Subcutaneous adipose tissue (tissue), 4 donors: Measurements from ENCODE around the gene SMPD1. TPM values are rescaled to one million over a fixed set of nuclear protein-coding genes. Genes with fewer than 3 reads are reported as not detected.

Experiments used
- total RNA-seq, 4 donors: library from RNA; depleted of rRNA; stranded (reverse); fragments of >200 nt; gene quantifications; one replicate each; pipeline ENCODE4 v1.1.0, GENCODE V29; 2016
- TF ChIP-seq, protein P1 (sequence below): fragments of 450-650 bp; IDR thresholded peaks from one replicate; pipeline ENCODE4 v1.5.1; 2016; ENCODE audit warnings: low read depth, mild to moderate bottlenecking, control low read depth, antibody characterized with exemption, moderate library complexity

Gene SMPD1
- total RNA-seq, result 10 to 100 TPM; 21.2 to 47.1 (median 25.8) TPM

DNA sequence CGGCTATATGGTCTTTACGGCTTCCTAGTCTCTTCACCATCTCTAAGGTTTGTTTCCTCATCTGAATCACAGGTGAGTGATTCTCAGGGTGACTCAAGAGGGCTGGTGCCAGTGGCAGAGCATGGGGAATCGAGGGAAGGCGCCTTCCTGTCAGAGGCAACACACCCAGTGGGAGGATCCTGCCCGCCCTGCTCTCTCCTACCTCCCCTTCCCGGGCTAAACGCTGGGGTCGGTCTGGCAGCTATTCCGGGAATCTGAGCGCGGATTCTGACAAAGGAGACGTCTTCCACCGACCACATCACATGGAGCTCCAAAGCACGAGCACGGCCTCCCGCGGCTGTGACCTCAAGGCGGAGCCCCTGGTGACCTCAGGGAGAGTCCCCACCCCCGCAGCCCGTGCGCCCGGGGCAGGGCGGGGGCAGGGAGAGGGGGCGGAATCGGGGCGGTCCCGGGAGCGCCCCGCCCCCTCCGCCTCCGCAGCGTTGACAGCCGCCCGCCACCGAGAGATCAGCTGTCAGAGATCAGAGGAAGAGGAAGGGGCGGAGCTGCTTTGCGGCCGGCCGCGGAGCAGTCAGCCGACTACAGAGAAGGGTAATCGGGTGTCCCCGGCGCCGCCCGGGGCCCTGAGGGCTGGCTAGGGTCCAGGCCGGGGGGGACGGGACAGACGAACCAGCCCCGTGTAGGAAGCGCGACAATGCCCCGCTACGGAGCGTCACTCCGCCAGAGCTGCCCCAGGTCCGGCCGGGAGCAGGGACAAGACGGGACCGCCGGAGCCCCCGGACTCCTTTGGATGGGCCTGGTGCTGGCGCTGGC, at the start of gene SMPD1:
TSS of gene SMPD1 (plus strand) at position 570 of the 813 bp plus-strand sequence. CDS start at position 695, 125 bp downstream.
- TF ChIP-seq, protein P1, sequence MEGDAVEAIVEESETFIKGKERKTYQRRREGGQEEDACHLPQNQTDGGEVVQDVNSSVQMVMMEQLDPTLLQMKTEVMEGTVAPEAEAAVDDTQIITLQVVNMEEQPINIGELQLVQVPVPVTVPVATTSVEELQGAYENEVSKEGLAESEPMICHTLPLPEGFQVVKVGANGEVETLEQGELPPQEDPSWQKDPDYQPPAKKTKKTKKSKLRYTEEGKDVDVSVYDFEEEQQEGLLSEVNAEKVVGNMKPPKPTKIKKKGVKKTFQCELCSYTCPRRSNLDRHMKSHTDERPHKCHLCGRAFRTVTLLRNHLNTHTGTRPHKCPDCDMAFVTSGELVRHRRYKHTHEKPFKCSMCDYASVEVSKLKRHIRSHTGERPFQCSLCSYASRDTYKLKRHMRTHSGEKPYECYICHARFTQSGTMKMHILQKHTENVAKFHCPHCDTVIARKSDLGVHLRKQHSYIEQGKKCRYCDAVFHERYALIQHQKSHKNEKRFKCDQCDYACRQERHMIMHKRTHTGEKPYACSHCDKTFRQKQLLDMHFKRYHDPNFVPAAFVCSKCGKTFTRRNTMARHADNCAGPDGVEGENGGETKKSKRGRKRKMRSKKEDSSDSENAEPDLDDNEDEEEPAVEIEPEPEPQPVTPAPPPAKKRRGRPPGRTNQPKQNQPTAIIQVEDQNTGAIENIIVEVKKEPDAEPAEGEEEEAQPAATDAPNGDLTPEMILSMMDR, result no peak

DNA sequence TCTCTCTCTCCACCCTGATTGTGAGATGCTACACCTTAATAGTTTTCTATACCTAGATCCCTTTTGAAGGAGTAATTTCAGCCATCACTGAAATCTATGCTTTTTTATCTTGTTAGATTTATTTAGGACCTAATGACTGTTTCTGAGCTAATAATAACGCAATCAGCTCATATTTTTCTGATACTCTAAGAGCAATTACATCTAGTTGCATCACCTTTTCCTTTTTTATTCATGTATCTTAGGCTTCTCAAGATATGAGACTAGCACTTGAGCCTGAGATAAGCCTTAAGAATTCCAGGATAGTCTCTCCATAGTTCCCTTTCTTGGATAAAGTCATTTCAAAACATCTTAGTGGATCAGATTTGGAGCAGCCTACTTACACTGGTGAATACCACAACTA, 44.9 kb upstream of the SMPD1 start:
- TF ChIP-seq, protein P1, result no peak

DNA sequence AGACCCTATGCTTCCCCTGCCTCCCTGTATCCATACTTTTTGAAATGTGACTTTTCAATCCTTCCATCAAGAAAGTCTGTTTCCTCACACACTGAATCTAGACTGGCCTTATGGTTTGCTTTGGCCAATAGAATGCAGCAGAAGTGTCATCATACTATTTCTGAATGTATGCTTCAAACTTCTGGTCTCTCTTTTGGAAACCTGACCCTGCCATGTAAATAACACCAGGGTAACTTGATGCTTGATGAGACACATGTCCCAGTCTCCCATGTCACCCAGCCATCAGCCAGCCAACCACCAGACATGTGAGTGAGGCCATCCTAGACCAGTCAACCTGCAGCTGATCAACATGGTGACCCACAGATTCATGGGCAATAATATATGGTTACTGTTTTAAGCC, 40.2 kb upstream of the SMPD1 start:
- TF ChIP-seq, protein P1, result no peak

DNA sequence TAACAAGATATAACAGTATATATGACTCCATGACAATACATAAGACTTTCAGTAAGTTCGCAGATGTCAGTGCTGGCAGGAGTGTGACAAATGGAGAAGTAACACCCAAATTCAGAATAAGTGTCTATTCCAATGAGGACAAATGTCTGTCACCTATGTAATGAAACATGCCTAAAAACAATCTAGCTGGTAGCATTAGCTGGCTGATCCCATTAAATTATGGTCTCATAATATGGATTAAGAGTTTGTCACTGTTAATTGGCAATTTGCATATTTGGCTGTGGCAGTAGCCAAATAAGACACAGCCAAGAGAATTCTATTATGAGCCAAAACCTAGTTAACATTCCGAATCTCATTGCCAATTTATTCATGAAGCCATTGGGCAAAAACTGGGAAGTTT, 39.8 kb upstream of the SMPD1 start:
- TF ChIP-seq, protein P1, result no peak

DNA sequence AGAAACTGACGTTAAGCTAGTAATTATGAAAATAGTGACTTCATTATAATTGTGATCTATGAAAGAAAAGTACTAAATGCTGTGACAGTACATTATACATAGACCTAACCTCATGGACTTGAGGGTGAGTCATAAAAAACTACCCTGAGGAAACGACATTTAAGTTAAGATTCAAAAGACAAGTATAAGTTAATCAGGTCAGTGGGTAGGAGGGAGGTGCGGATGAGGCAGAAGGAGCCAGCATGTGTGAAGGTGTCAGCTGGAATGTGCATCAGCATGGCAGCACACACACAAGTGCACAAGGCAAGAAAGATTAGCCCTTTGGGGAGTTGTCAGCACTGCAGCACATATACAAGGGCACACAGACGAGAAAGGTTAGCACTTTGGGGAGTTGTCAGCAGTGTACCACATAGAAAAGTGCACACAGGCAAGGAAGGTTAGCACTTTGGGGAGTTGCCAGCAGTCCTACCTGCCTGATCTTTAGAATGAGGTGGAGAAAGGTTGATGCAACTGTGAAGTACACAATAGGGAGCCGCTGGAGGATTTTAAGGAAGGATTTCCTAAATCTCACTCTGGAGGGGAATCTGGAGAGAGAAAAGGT, 38.4 kb upstream of the SMPD1 start:
- TF ChIP-seq, protein P1, result no peak

DNA sequence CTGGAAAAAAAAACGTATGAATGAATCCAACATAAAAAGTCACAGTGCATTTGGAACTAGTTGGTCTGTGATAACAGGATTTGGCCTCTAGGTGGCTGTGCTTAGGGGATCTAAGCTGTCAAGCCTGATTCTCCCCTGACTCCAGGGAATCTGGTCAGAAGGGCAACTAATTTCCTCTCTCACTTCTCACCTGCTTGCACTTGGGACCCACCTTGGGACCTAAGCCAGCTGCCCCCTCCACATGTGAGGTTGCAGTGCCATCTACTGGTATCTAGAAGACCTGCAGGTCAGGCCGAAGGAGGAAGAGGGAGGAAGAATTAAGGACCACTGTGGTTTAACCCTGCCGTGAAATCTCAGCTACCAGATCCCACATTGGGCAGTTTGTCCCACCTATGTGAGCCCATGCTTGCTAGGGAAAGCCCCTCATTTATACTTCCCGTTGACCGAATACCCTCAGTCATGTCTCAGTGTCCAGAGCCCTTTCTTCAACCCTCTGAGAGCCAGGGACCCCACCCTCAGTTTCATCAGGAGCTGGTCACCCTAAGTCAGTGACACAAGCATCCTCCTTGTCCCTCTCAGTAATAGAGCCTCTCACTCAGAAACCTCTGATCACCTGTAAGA, 36.8 kb upstream of the SMPD1 start:
- TF ChIP-seq, protein P1, result no peak
